Sigmoid colon (tissue), 7 donors: ENCODE measurements around the gene NTM. TPM values are rescaled to one million over a fixed set of nuclear protein-coding genes. Genes with fewer than 3 reads are reported as not detected.

Experiments used
- DNase-seq: peaks from one replicate; pipeline ENCODE4 v3.0.0-alpha.2; 2019
- H3K27ac ChIP-seq, 4 donors: fragments of 200-600 bp; sonication (generic); one replicate each; pipeline ENCODE4 v1.5.1; 2016 to 2019; ENCODE audit warnings: mild to moderate bottlenecking in 1 of 4
- H3K27me3 ChIP-seq, 3 donors: fragments of 200-600 bp; sonication (generic); one replicate each; pipeline ENCODE4 v1.5.1; 2019; ENCODE audit warnings: mild to moderate bottlenecking in 1 of 3
- H3K36me3 ChIP-seq, 4 donors: fragments of 200-600 bp; sonication (generic); one replicate each; pipeline ENCODE4 v1.5.1; 2016 to 2019
- H3K4me1 ChIP-seq, 4 donors: fragments of 200-600 bp; sonication (generic); one replicate each; pipeline ENCODE4 v1.5.1; 2017 to 2019
- H3K4me3 ChIP-seq, 4 donors: fragments of 200-600 bp; sonication (generic); one replicate each; pipeline ENCODE4 v1.5.1; 2017 to 2019; ENCODE audit warnings: mild to moderate bottlenecking in 2 of 4, moderate library complexity in 1 of 4
- H3K9me3 ChIP-seq, 4 donors: fragments of 200-600 bp in 3 of 4; sonication (generic) in 3 of 4; one replicate each; pipeline versions ENCODE4 v1.5.1 to v1.6.1; 2013 to 2019
- EP300 ChIP-seq, 4 donors: sonication (generic); formaldehyde crosslinking; IDR thresholded peaks; one replicate each; pipeline ENCODE4 v1.6.1; 2017; ENCODE audit warnings: antibody characterized with exemption in 4 of 4
- POLR2A ChIP-seq, 2 donors: fragments of 450-650 bp; IDR thresholded peaks; one replicate each; pipeline ENCODE4 v1.6.1; 2016; ENCODE audit warnings: antibody characterized with exemption in 2 of 2, mild to moderate bottlenecking in 2 of 2, moderate library complexity in 2 of 2
- POLR2AphosphoS5 ChIP-seq, 4 donors: sonication (generic); formaldehyde crosslinking; IDR thresholded peaks; one replicate each; pipeline ENCODE4 v1.6.1; 2017; ENCODE audit warnings: antibody characterized with exemption in 4 of 4
- WGBS, 2 donors: extraction: QIAGEN DNeasy Blood & Tissue Kit; methylation state at CpG; one replicate each; pipeline ENCODE4 v1.1.7; 2013; 5-methylcytosine and 5-hydroxymethylcytosine counted together
- intact Hi-C: fragments of 100-400 bp; cut with DNase I; formaldehyde crosslinking; loops from one replicate; pipeline ENCODE4 v1.15.1; 2023
- polyA plus RNA-seq, 3 donors: library from polyadenylated mRNA; stranded (reverse); fragments of 200-250 nt; gene quantifications; one replicate each; pipeline ENCODE4 v1.2.3, GENCODE V29; 2013
- total RNA-seq, 4 donors: library from RNA; depleted of rRNA; stranded (reverse); fragments of >200 nt; gene quantifications; one replicate each; pipeline ENCODE4 v1.1.0, GENCODE V29; 2016
- TF ChIP-seq, protein P1 (sequence below), 4 experiments: fragments of 450-650 bp in 3 of 4; fragments of 200-600 bp in 1 of 4; IDR thresholded peaks; one replicate each; pipeline ENCODE4 v1.5.1; 2016 to 2019; ENCODE audit warnings: antibody characterized with exemption in 4 of 4, mild to moderate bottlenecking in 3 of 4, moderate library complexity in 2 of 4
- donor health status: healthy with polysubstance abuse.
- donor health status: Bipolar disorder and iron deficiency.
- donor health status: healthy.

NTM gene
- total and polyA plus RNA-seq, 7 donors, result 0.96 to 18.3 (median 6.4) TPM; not detected in 1

GRCh38 chr11:131583421-131583820 is 213.0 kb downstream of the NTM start:
- no peaks in the 10 kb centered on the region for H3K4me1 ChIP-seq
- intact Hi-C loops, result no loop called here

GRCh38 chr11:131583938-131584337 is 213.5 kb downstream of the NTM start:
- Histone ChIP-seq H3K36me3 (no peaks in the 10 kb centered on the region), H3K27ac (no peak overlapping the region), H3K27me3 (no peaks in the 10 kb centered on the region), H3K4me1 (no peaks in the 10 kb centered on the region), H3K9me3 (no peaks in the 10 kb centered on the region), H3K4me3 (no peak overlapping the region)
- TF ChIP-seq POLR2AphosphoS5 (IDR thresholded peaks at IDR 0.05) (no peak), EP300 (IDR thresholded peaks at IDR 0.05) (no peak), POLR2A (IDR thresholded peaks at IDR 0.05) (no peak)
- TF ChIP-seq, protein P1, sequence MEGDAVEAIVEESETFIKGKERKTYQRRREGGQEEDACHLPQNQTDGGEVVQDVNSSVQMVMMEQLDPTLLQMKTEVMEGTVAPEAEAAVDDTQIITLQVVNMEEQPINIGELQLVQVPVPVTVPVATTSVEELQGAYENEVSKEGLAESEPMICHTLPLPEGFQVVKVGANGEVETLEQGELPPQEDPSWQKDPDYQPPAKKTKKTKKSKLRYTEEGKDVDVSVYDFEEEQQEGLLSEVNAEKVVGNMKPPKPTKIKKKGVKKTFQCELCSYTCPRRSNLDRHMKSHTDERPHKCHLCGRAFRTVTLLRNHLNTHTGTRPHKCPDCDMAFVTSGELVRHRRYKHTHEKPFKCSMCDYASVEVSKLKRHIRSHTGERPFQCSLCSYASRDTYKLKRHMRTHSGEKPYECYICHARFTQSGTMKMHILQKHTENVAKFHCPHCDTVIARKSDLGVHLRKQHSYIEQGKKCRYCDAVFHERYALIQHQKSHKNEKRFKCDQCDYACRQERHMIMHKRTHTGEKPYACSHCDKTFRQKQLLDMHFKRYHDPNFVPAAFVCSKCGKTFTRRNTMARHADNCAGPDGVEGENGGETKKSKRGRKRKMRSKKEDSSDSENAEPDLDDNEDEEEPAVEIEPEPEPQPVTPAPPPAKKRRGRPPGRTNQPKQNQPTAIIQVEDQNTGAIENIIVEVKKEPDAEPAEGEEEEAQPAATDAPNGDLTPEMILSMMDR (IDR thresholded peaks at IDR 0.05), result no peak
- DNase-seq, result no peak
- intact Hi-C loops, result no loop called here
- 72 to 82% methylated on average over 6 of the region's 6 CpGs for WGBS, 2 donors

More at GRCh38 chr11:131583421-131583820, 213.0 kb downstream of the NTM start:
- 82 to 83% methylated on average over 5 of the region's 5 CpGs for WGBS, 2 donors
- Histone ChIP-seq H3K36me3 (no peaks in the 10 kb centered on the region), H3K27me3 (no peaks in the 10 kb centered on the region), H3K9me3 (no peaks in the 10 kb centered on the region), H3K27ac (no peak overlapping the region), H3K4me3 (no peak overlapping the region)
- DNase-seq, result no peak
- TF ChIP-seq POLR2A (IDR thresholded peaks at IDR 0.05) (no peak), POLR2AphosphoS5 (IDR thresholded peaks at IDR 0.05) (no peak)

DNA sequence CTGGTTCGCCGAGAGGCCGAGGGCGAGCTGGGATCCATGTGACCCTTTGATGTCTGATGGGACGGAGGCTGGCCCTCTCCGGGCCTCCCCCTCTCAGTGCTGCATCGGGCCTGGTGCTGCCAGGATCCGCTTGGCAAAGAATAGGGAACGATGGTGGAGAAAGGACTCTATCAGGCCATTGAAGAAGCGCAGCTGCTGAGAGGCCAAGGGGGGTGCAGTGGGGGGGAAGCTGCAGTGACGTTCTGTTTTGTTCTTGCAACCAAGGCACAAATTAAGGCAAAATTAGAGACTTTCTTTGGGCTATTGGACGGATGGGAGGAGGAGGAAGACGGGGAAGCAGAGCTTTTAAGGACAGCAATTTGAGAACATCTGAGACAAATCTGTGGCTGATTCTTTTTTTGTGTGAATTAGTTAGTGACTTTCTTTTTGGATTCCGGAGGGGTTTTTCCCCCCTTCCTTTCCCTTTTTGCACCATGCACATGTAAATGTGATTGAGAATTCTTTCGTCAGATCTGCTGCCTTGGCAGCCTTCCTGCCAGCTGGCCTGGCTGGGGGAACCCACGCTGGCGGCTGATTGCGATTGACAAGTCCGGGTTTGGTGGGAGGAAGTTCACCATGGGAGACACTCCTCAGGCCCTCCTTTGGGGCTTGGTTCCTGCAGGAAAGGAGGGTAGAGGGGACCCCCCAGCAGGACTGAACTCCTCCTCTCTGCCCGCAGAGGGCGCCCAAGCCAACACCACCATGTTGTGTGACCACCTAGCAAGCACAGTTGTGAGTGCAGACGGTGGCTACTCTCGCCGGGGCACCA is 214.6 kb downstream of the NTM start:
- H3K4me1 ChIP-seq, result no peaks in the 10 kb centered on the region
- 60 to 76% methylated on average over 24 of the region's 24 CpGs for WGBS, 2 donors
- no peaks in the 10 kb centered on the region for H3K9me3 ChIP-seq
- intact Hi-C loops, result no loop called here
- DNase-seq, result no peak
- H3K36me3 ChIP-seq, result no peaks in the 10 kb centered on the region
- no peaks in the 10 kb centered on the region for H3K27me3 ChIP-seq
- no peak overlapping the region for H3K4me3 ChIP-seq
- TF ChIP-seq, protein P1 (IDR thresholded peaks at IDR 0.05), result no peak
- TF ChIP-seq EP300 (IDR thresholded peaks at IDR 0.05) (no peak), POLR2A (IDR thresholded peaks at IDR 0.05) (no peak), POLR2AphosphoS5 (IDR thresholded peaks at IDR 0.05) (no peak)
- H3K27ac ChIP-seq, result no peak overlapping the region

DNA sequence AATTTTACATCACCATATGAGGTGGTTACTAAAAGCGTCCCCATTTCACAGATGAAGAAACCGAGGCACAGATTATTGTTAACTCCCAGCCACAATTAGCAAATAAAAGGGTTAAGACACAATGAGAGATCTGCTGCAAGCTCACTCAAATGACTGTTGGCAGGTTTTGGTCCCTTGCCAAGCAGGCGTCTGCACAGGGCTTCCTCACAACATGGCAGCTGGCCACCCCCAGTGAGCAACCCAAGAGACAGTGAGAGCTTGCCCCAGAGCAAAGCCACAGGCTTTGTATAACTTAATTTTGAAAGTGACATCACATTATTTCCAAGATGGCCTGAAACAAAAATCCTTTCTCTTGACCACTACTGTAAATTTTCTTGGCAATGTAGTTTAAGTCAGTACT is 217.6 kb downstream of the NTM start:
- no peak for DNase-seq
- intact Hi-C loops, result no loop called here
- WGBS, 2 donors, result 66 to 79% methylated on average over 3 of the region's 3 CpGs
- Histone ChIP-seq H3K9me3 (no peaks in the 10 kb centered on the region), H3K4me1 (no peaks in the 10 kb centered on the region), H3K36me3 (no peaks in the 10 kb centered on the region), H3K4me3 (no peak overlapping the region), H3K27me3 (no peaks in the 10 kb centered on the region), H3K27ac (no peak overlapping the region)
- TF ChIP-seq, protein P1 (IDR thresholded peaks at IDR 0.05), result no peak
- TF ChIP-seq POLR2A (IDR thresholded peaks at IDR 0.05) (no peak), EP300 (IDR thresholded peaks at IDR 0.05) (no peak)

DNA sequence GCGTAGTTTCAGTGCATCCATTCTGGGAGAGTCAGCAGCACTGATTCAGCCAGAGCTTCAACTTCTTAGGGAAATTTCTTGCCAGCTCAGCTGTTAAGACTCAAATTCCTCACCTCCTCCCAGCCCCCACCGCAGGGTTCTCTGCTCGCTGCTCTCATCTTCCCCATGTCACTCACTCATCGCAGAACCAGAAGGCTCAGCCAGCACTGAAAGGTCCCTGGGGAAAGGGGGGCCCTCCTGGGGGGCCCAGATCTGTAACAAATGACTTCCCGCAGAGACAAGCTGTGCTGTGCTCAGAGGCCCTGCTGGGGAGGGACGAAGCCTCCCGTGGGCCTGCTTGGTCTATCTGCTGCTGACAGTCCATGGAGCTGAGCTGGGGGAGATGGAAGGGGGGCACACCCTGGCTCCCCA is 220.6 kb downstream of the NTM start:
- H3K9me3 ChIP-seq, result no peaks in the 10 kb centered on the region
- no peak overlapping the region for H3K27ac ChIP-seq
- 40 to 76% methylated on average over 7 of the region's 7 CpGs for whole genome bisulfite sequencing, 2 donors
- no peaks in the 10 kb centered on the region for H3K27me3 ChIP-seq
- no peak for DNase-seq
- TF ChIP-seq POLR2AphosphoS5 (IDR thresholded peaks at IDR 0.05) (no peak), EP300 (IDR thresholded peaks at IDR 0.05) (no peak), POLR2A (IDR thresholded peaks at IDR 0.05) (no peak)
- TF ChIP-seq, protein P1 (IDR thresholded peaks at IDR 0.05), result no peak
- no peaks in the 10 kb centered on the region for H3K36me3 ChIP-seq
- no peak overlapping the region for H3K4me3 ChIP-seq
- no peaks in the 10 kb centered on the region for H3K4me1 ChIP-seq
- intact Hi-C loops, result no loop called here
